Nephron progenitor cell (in vitro differentiated cells): ENCODE measurements around the gene DNAJC24.
A peak's percentile ranks its signal among the peaks of the same experiment; 100 is the strongest.

Experiments used
- DNase-seq: peaks from one replicate; pipeline ENCODE4 v3.0.0; 2021
- H3K27ac Mint-ChIP-seq: 2 replicates; pipeline ENCODE4 v1.8.0; 2021; ENCODE audit warnings: mild to moderate bottlenecking, moderate library complexity, mixed read lengths
- H3K27me3 Mint-ChIP-seq: 2 replicates; pipeline ENCODE4 v1.8.0; 2021; ENCODE audit warnings: mild to moderate bottlenecking, low read depth, mixed read lengths; ENCODE audit not compliant: poor library complexity
- H3K36me3 Mint-ChIP-seq: 2 replicates; pipeline ENCODE4 v1.8.0; 2021; ENCODE audit warnings: low read depth, mixed read lengths
- H3K4me1 Mint-ChIP-seq: 2 replicates; pipeline ENCODE4 v1.8.0; 2021; ENCODE audit warnings: mixed read lengths
- H3K4me3 Mint-ChIP-seq: 2 replicates; pipeline ENCODE4 v1.8.0; 2021; ENCODE audit warnings: mild to moderate bottlenecking, moderate library complexity, mixed read lengths
- H3K9me3 Mint-ChIP-seq: 2 replicates; pipeline ENCODE4 v1.8.0; 2021; ENCODE audit warnings: mild to moderate bottlenecking, moderate library complexity, mixed read lengths
- TF ChIP-seq, protein P1 (sequence below): fragments of 200-600 bp; sonication (generic); IDR thresholded peaks from 2 replicates; pipeline ENCODE4 v1.5.0; 2021; ENCODE audit warnings: antibody characterized with exemption

The DNAJC24 gene

GRCh38 chr11:31433851-31434250, 64.2 kb downstream of the DNAJC24 start:
- TF ChIP-seq, protein P1, sequence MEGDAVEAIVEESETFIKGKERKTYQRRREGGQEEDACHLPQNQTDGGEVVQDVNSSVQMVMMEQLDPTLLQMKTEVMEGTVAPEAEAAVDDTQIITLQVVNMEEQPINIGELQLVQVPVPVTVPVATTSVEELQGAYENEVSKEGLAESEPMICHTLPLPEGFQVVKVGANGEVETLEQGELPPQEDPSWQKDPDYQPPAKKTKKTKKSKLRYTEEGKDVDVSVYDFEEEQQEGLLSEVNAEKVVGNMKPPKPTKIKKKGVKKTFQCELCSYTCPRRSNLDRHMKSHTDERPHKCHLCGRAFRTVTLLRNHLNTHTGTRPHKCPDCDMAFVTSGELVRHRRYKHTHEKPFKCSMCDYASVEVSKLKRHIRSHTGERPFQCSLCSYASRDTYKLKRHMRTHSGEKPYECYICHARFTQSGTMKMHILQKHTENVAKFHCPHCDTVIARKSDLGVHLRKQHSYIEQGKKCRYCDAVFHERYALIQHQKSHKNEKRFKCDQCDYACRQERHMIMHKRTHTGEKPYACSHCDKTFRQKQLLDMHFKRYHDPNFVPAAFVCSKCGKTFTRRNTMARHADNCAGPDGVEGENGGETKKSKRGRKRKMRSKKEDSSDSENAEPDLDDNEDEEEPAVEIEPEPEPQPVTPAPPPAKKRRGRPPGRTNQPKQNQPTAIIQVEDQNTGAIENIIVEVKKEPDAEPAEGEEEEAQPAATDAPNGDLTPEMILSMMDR, result no peak
- Mint-ChIP-seq H3K9me3 (no peaks in the 10 kb centered on the region), H3K36me3 (peaks cover 26% of the 10 kb centered on the region), H3K4me3 (no peak overlapping the region), H3K27ac (no peak overlapping the region), H3K4me1 (no peaks in the 10 kb centered on the region), H3K27me3 (no peaks in the 10 kb centered on the region)
- DNase-seq, result no peak

DNA sequence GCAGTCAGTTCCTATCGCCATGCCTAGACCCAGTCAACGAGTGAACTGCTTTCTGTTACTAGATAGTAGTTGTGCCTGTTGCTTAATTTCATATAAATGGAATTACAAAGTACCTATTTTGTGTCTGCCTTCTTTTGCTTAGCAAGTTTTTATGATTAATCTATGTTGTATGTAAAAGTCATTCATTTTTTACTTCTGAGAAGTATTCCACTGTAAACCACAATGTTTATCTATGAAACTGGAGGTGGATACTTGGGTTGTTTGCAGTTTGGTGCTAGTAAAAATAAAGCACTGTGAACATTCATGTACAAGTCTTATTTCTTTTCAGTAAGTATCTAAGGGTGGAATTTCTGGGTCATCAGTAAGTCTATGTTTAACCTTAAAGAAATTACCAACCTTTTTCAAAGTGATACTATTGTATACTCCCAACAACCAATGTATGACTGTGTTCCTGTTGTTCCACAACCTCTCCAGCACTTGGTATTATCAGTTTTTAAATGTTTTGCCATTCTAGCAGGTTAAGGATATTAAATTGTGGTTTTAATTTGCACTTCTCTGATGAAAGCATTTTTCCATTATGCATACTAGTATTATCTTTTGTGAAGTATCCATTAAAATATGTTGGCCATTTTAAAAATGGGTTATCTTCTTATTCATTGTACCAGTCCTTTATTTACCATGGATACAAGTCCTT, 68.2 kb downstream of the DNAJC24 start:
- no peaks in the 10 kb centered on the region for H3K9me3 Mint-ChIP-seq
- TF ChIP-seq, protein P1, result no peak
- H3K4me3 Mint-ChIP-seq, result no peak overlapping the region
- no peaks in the 10 kb centered on the region for H3K27me3 Mint-ChIP-seq
- H3K36me3 Mint-ChIP-seq, result peaks cover 12% of the 10 kb centered on the region
- DNase-seq, result no peak
- H3K4me1 Mint-ChIP-seq, result no peaks in the 10 kb centered on the region
- no peak overlapping the region for H3K27ac Mint-ChIP-seq

GRCh38 chr11:31441296-31441695, 71.6 kb downstream of the DNAJC24 start:
- no peaks in the 10 kb centered on the region for H3K27me3 Mint-ChIP-seq
- peaks cover 8% of the 10 kb centered on the region for H3K4me1 Mint-ChIP-seq
- no peak overlapping the region for H3K4me3 Mint-ChIP-seq
- peaks cover 20% of the 10 kb centered on the region for H3K36me3 Mint-ChIP-seq
- DNase-seq, result no peak
- H3K27ac Mint-ChIP-seq, result no peak overlapping the region
- TF ChIP-seq, protein P1, result no peak
- H3K9me3 Mint-ChIP-seq, result no peaks in the 10 kb centered on the region

- H3K27ac Mint-ChIP-seq, result no peak overlapping the region
- H3K4me1 Mint-ChIP-seq, result peaks cover 8% of the 10 kb centered on the region
- H3K36me3 Mint-ChIP-seq, result peaks cover 26% of the 10 kb centered on the region
- DNase-seq, result no peak
- H3K27me3 Mint-ChIP-seq, result no peaks in the 10 kb centered on the region
- H3K4me3 Mint-ChIP-seq, result no peak overlapping the region
- TF ChIP-seq, protein P1, result no peak
- H3K9me3 Mint-ChIP-seq, result no peaks in the 10 kb centered on the region
Measured at GRCh38 chr11:31442086-31442485, 72.4 kb downstream of the DNAJC24 start.

GRCh38 chr11:31443802-31444201, 74.1 kb downstream of the DNAJC24 start:
- no peaks in the 10 kb centered on the region for H3K27me3 Mint-ChIP-seq
- DNase-seq, result no peak
- peaks cover 33% of the 10 kb centered on the region for H3K36me3 Mint-ChIP-seq
- peak overlapping the region; percentile 40 for H3K27ac Mint-ChIP-seq
- H3K9me3 Mint-ChIP-seq, result no peaks in the 10 kb centered on the region
- H3K4me3 Mint-ChIP-seq, result no peak overlapping the region
- peaks cover 8% of the 10 kb centered on the region for H3K4me1 Mint-ChIP-seq
- TF ChIP-seq, protein P1, result no peak

- peaks cover 27% of the 10 kb centered on the region for H3K36me3 Mint-ChIP-seq
- no peak overlapping the region for H3K27ac Mint-ChIP-seq
- no peaks in the 10 kb centered on the region for H3K9me3 Mint-ChIP-seq
- H3K27me3 Mint-ChIP-seq, result no peaks in the 10 kb centered on the region
- no peak overlapping the region for H3K4me3 Mint-ChIP-seq
- no peak for DNase-seq
- H3K4me1 Mint-ChIP-seq, result peaks cover 8% of the 10 kb centered on the region
- TF ChIP-seq, protein P1, result no peak
Measured at GRCh38 chr11:31445621-31446020, 76.0 kb downstream of the DNAJC24 start.
